GM12878 (cell line): ENCODE measurements around the gene DIP2B. TPM values are rescaled to one million over a fixed set of nuclear protein-coding genes. Genes with fewer than 3 reads are reported as not detected.
A peak's percentile ranks its signal among the peaks of the same experiment; 100 is the strongest.

Experiments
- ATF3 ChIP-seq: IDR thresholded peaks from 2 replicates; pipeline ENCODE4 v1.6.1; 2011; ENCODE audit warnings: low read depth, mild to moderate bottlenecking, low read length, moderate library complexity, borderline replicate concordance; ENCODE audit errors: extremely low read depth
- BMI1 ChIP-seq: fragments of 450-650 bp; IDR thresholded peaks from 2 replicates; pipeline ENCODE4 v1.6.1; 2016; ENCODE audit warnings: mild to moderate bottlenecking, moderate library complexity, borderline replicate concordance
- CEBPB ChIP-seq, 2 experiments: fragments of 150-350 bp in 1 of 2; IDR thresholded peaks; 2 replicates each; pipeline ENCODE4 v1.6.1; 2012 to 2014; ENCODE audit warnings: low read depth in 2 of 2, low read length in 2 of 2, borderline replicate concordance in 1 of 2, inconsistent platforms in 1 of 2
- CTCF ChIP-seq, 3 experiments: IDR thresholded peaks in 2 of 3; conservative IDR thresholded peaks in 1 of 3; 2 replicates each; pipeline ENCODE4 v1.5.1; 2011; ENCODE audit warnings: low read depth in 3 of 3, low read length in 3 of 3, mild to moderate bottlenecking in 3 of 3, control low read depth in 2 of 3, moderate library complexity in 2 of 3, inconsistent platforms in 1 of 3, mixed read lengths in 1 of 3; ENCODE audit not compliant: control insufficient read depth in 2 of 3, insufficient read depth in 1 of 3; ENCODE audit errors: extremely low read depth in 1 of 3
- EP300 ChIP-seq, 2 experiments: fragments of 150-350 bp in 1 of 2; IDR thresholded peaks; 2 replicates each; pipeline ENCODE4 v1.6.1; 2011 to 2012; ENCODE audit warnings: low read depth in 2 of 2, low read length in 2 of 2, borderline replicate concordance in 1 of 2, improper control_type of control experiment in 1 of 2, inconsistent platforms in 1 of 2; ENCODE audit not compliant: control insufficient read depth in 1 of 2
- FOXM1 ChIP-seq: IDR thresholded peaks from 2 replicates; pipeline ENCODE4 v1.6.1; 2012; ENCODE audit warnings: low read depth, mild to moderate bottlenecking, inconsistent platforms, low read length, moderate library complexity
- HCFC1 ChIP-seq: fragments of 150-350 bp; IDR thresholded peaks from 2 replicates; pipeline ENCODE4 v1.6.1; 2014; ENCODE audit warnings: low read length
- IKZF2 ChIP-seq, 2 experiments: fragments of 450-650 bp; IDR thresholded peaks; 2 replicates each; pipeline ENCODE4 v1.6.1; 2017; ENCODE audit warnings: mild to moderate bottlenecking in 2 of 2, moderate library complexity in 2 of 2
- KDM1A ChIP-seq: fragments of 200-600 bp; sonication (generic); IDR thresholded peaks from 2 replicates; pipeline ENCODE4 v1.6.1; 2016; ENCODE audit warnings: borderline replicate concordance
- MEF2A ChIP-seq: IDR thresholded peaks from 2 replicates; pipeline ENCODE4 v1.6.1; 2011; ENCODE audit warnings: low read depth, mild to moderate bottlenecking, low read length, moderate library complexity; ENCODE audit not compliant: insufficient read depth
- MEF2B ChIP-seq: fragments of 450-650 bp; IDR thresholded peaks from 2 replicates; pipeline ENCODE4 v1.6.1; 2018; ENCODE audit warnings: mild to moderate bottlenecking, moderate library complexity; ENCODE audit not compliant: partially characterized antibody, poor library complexity, severe bottlenecking
- PBX3 ChIP-seq: IDR thresholded peaks from 2 replicates; pipeline ENCODE4 v1.6.1; 2011; ENCODE audit warnings: mild to moderate bottlenecking, low read depth, low read length, moderate library complexity; ENCODE audit not compliant: insufficient replicate concordance
- RFX5 ChIP-seq: IDR thresholded peaks from 2 replicates; pipeline ENCODE4 v1.6.1; 2011; ENCODE audit warnings: low read depth, low read length, improper control_type of control experiment
- SIN3A ChIP-seq: IDR thresholded peaks from 2 replicates; pipeline ENCODE4 v1.6.1; 2012; ENCODE audit warnings: low read depth, low read length, improper control_type of control experiment
- SMAD5 ChIP-seq: IDR thresholded peaks from 2 replicates; pipeline ENCODE4 v1.6.1; 2016; ENCODE audit warnings: antibody characterized with exemption, low read depth
- STAT1 ChIP-seq: fragments of 450-650 bp; conservative IDR thresholded peaks from 2 replicates; pipeline ENCODE4 v1.6.1; 2014; ENCODE audit warnings: antibody characterized with exemption, mild to moderate bottlenecking
- STAT3 ChIP-seq: IDR thresholded peaks from 2 replicates; pipeline ENCODE4 v1.6.1; 2011; ENCODE audit warnings: low read depth, low read length, improper control_type of control experiment
- TCF3 ChIP-seq: IDR thresholded peaks from 2 replicates; pipeline ENCODE4 v1.6.1; 2012; ENCODE audit warnings: low read depth, mild to moderate bottlenecking, low read length, borderline replicate concordance; ENCODE audit not compliant: insufficient read depth
- ZBTB40 ChIP-seq: fragments of 450-650 bp; IDR thresholded peaks from 2 replicates; pipeline ENCODE4 v1.6.1; 2016; ENCODE audit warnings: mild to moderate bottlenecking, moderate library complexity, borderline replicate concordance
- ZNF207 ChIP-seq: fragments of 450-650 bp; IDR thresholded peaks from 2 replicates; pipeline ENCODE4 v1.6.1; 2014; ENCODE audit warnings: antibody characterized with exemption, mild to moderate bottlenecking, borderline replicate concordance
- ZNF24 ChIP-seq: fragments of 450-650 bp; IDR thresholded peaks from 2 replicates; pipeline ENCODE4 v1.6.1; 2017; ENCODE audit warnings: antibody characterized with exemption, mild to moderate bottlenecking
- ZNF384 ChIP-seq: IDR thresholded peaks from 2 replicates; pipeline ENCODE4 v1.6.1; 2012; ENCODE audit warnings: low read depth, mild to moderate bottlenecking, low read length, improper control_type of control experiment, borderline replicate concordance
- ZNF622 ChIP-seq: fragments of 450-650 bp; IDR thresholded peaks from 2 replicates; pipeline ENCODE4 v1.6.1; 2017; ENCODE audit warnings: mild to moderate bottlenecking, inconsistent platforms
- polyA plus RNA-seq, 11 experiments: library from polyadenylated mRNA; depleted of rRNA in 4 of 11; unstranded in 6 of 11; stranded (reverse) in 5 of 11; fragments of >200 nt; fragmentation: Nextera tagmentation in 4 of 11; fragmentation: Illumina TruSeq in 1 of 11; extraction: Ambion mirVana in 4 of 11; extraction: Trizol in 1 of 11; gene quantifications; 1 replicate in 1 of 11; 2 replicates in 10 of 11; pipeline versions ENCODE4 v1.2.1 to v1.2.3, GENCODE V29; 2011 to 2016; ENCODE audit warnings: inconsistent platforms in 2 of 11, missing spikeins in 2 of 11, low read depth in 1 of 11
- total RNA-seq, 4 experiments: library from RNA; depleted of rRNA in 3 of 4; stranded (reverse); fragments of >200 nt in 3 of 4; fragmentation: Illumina TruSeq in 1 of 4; extraction: Trizol in 1 of 4; gene quantifications; 2 replicates each; pipeline versions ENCODE4 v1.2.1 to v1.2.3, GENCODE V29; 2013 to 2021

The DIP2B gene
- total and polyA plus RNA-seq, 10 of the 15 experiments (the other 5 are each of a cell fraction or from before 2014, with no cell fraction given): 4.5 to 30.0 (median 18.6) TPM

- TF ChIP-seq MEF2A: 0 out of 2 replicates have a peak, but pooled peaks have one; percentile 43
- no peak for TF ChIP-seq EP300 (IDR thresholded peaks at IDR 0.05; ENCODE audit: borderline replicate concordance in 1 of 2, control insufficient read depth in 1 of 2, low read depth in 2 of 2, low read length in 2 of 2)
- TF ChIP-seq RFX5: no peak
- TF ChIP-seq ZNF622: no peak
- peak; percentile 85 to 88 for TF ChIP-seq IKZF2 (IDR thresholded peaks at IDR 0.05)
- no peak for TF ChIP-seq SIN3A
- TF ChIP-seq CEBPB (IDR thresholded peaks at IDR 0.05; ENCODE audit: borderline replicate concordance in 1 of 2, low read depth in 2 of 2, low read length in 2 of 2): no peak; a peak in 1 of 4 replicates
- peak; percentile 12; the same call in 1 of the 2 replicates for TF ChIP-seq ZNF384
- TF ChIP-seq STAT3: no peak
- no peak for TF ChIP-seq PBX3
- TF ChIP-seq ZNF207: no peak
- no peak for TF ChIP-seq ZBTB40
- no peak for TF ChIP-seq ZNF24
- TF ChIP-seq ATF3: no peak
- TF ChIP-seq BMI1: no peak
- TF ChIP-seq SMAD5: no peak
- TF ChIP-seq KDM1A: no peak
- TF ChIP-seq TCF3: no peak
- TF ChIP-seq MEF2B: peak; percentile 12
- TF ChIP-seq FOXM1: 0 out of 2 replicates have a peak, but pooled peaks have one; percentile 57
- no peak for TF ChIP-seq HCFC1
- no peak for TF ChIP-seq CTCF (IDR thresholded peaks at IDR 0.05 in 2 of 3, conservative IDR thresholded peaks at IDR 0.05 in 1 of 3; ENCODE audit: control insufficient read depth in 2 of 3, extremely low read depth in 1 of 3, insufficient read depth in 1 of 3, low read depth in 3 of 3, low read length in 3 of 3)
- no peak for TF ChIP-seq STAT1
Observed at GRCh38 chr12:50517421-50518048, 12.8 kb downstream of the DIP2B start (continued).
